DND-41 (cell line): Measurements from ENCODE around the gene PDLIM1.

Experiments used
- ATAC-seq: fragments of 200-7000 bp; cut with Tn5 transposase; 3 replicates; pipeline ENCODE4 v1.9.1; 2021; ENCODE audit warnings: low read depth; ENCODE audit not compliant: insufficient read depth
- DNase-seq: peaks from one replicate; pipeline ENCODE4 v3.0.0-alpha.2; 2020
- H2AFZ ChIP-seq: 2 replicates; pipeline ENCODE4 v1.6.0; 2012; ENCODE audit warnings: low read depth, low read length
- H3K27ac ChIP-seq: 2 replicates; pipeline ENCODE4 v1.5.1; 2012; ENCODE audit warnings: low read length, inconsistent platforms
- H3K27me3 ChIP-seq: fragments of 200-600 bp; sonication (generic); 2 replicates; pipeline ENCODE4 v1.6.0; 2012; ENCODE audit warnings: low read length, mild to moderate bottlenecking, inconsistent platforms; ENCODE audit not compliant: insufficient read depth, poor library complexity
- H3K36me3 ChIP-seq: 2 replicates; pipeline ENCODE4 v1.5.1; 2012; ENCODE audit warnings: low read length, inconsistent platforms; ENCODE audit not compliant: insufficient read depth
- H3K4me1 ChIP-seq: 2 replicates; pipeline ENCODE4 v1.5.1; 2012; ENCODE audit warnings: mild to moderate bottlenecking, low read length; ENCODE audit not compliant: insufficient read depth
- H3K4me2 ChIP-seq: 2 replicates; pipeline ENCODE4 v1.6.0; 2012; ENCODE audit warnings: mild to moderate bottlenecking, moderate library complexity, low read length, inconsistent platforms; ENCODE audit not compliant: insufficient read depth
- H3K4me3 ChIP-seq, 2 experiments: fragments of 200-600 bp in 1 of 2; shearing (Covaris generic) in 1 of 2; 2 replicates each; pipeline ENCODE4 v1.5.1; 2012 to 2016; ENCODE audit warnings: inconsistent platforms in 2 of 2, low read length in 2 of 2, mild to moderate bottlenecking in 2 of 2, low read depth in 1 of 2, moderate library complexity in 1 of 2
- H3K79me2 ChIP-seq: 2 replicates; pipeline ENCODE4 v1.6.0; 2012; ENCODE audit warnings: low read length, inconsistent platforms; ENCODE audit not compliant: insufficient read depth
- H3K9ac ChIP-seq: 2 replicates; pipeline ENCODE4 v1.6.0; 2012; ENCODE audit warnings: low read depth, mild to moderate bottlenecking, inconsistent platforms, low read length, moderate library complexity
- H3K9me3 ChIP-seq: 2 replicates; pipeline ENCODE4 v1.5.1; 2012; ENCODE audit warnings: low read length, moderate library complexity, mild to moderate bottlenecking, inconsistent platforms; ENCODE audit not compliant: insufficient read depth, severe bottlenecking
- H4K20me1 ChIP-seq: 2 replicates; pipeline ENCODE4 v1.6.0; 2012; ENCODE audit warnings: low read length; ENCODE audit not compliant: insufficient read depth
- CTCF ChIP-seq: IDR thresholded peaks from 2 replicates; pipeline ENCODE4 v1.5.1; 2012; ENCODE audit warnings: borderline replicate concordance, low read length, moderate library complexity, mild to moderate bottlenecking; ENCODE audit not compliant: poor library complexity, severe bottlenecking; ENCODE audit errors: extremely low read depth
- EZH2 ChIP-seq: IDR thresholded peaks from 3 replicates; pipeline ENCODE4 v1.6.1; 2012; ENCODE audit warnings: borderline replicate concordance, low read depth, mild to moderate bottlenecking, moderate library complexity, low read length, inconsistent platforms; ENCODE audit not compliant: severe bottlenecking

The PDLIM1 gene

GRCh38 chr10:95253007-95253406, 37.8 kb downstream of the PDLIM1 start:
- DNase-seq (no peak), ATAC-seq (no peak)
- Histone ChIP-seq H2AFZ (no peak overlapping the region), H3K36me3 (no peaks in the 10 kb centered on the region), H3K9ac (no peak overlapping the region), H3K27ac (no peak overlapping the region), H3K27me3 (no peaks in the 10 kb centered on the region), H4K20me1 (no peaks in the 10 kb centered on the region), H3K9me3 (no peaks in the 10 kb centered on the region), H3K4me2 (no peak overlapping the region), H3K4me3 (no peak overlapping the region), H3K79me2 (no peaks in the 10 kb centered on the region), H3K4me1 (no peaks in the 10 kb centered on the region)
- TF ChIP-seq EZH2 (no peak), CTCF (no peak)

GRCh38 chr10:95250856-95251255, 39.9 kb downstream of the PDLIM1 start:
- H3K36me3 ChIP-seq = no peaks in the 10 kb centered on the region
- H3K9ac ChIP-seq = no peak overlapping the region
- ATAC-seq (no peak), DNase-seq (no peak)
- no peak overlapping the region for H3K4me2 ChIP-seq
- H4K20me1 ChIP-seq = no peaks in the 10 kb centered on the region
- no peak overlapping the region for H3K27ac ChIP-seq
- no peaks in the 10 kb centered on the region for H3K9me3 ChIP-seq
- H3K4me3 ChIP-seq = no peak overlapping the region
- H3K79me2 ChIP-seq = no peaks in the 10 kb centered on the region
- no peaks in the 10 kb centered on the region for H3K4me1 ChIP-seq
- no peaks in the 10 kb centered on the region for H3K27me3 ChIP-seq
- no peak overlapping the region for H2AFZ ChIP-seq
- no peak for TF ChIP-seq EZH2
- TF ChIP-seq CTCF = no peak

- no peak overlapping the region for H3K9ac ChIP-seq
- no peaks in the 10 kb centered on the region for H4K20me1 ChIP-seq
- no peaks in the 10 kb centered on the region for H3K4me1 ChIP-seq
- DNase-seq = no peak
- H3K4me2 ChIP-seq = no peak overlapping the region
- no peak overlapping the region for H3K4me3 ChIP-seq
- TF ChIP-seq CTCF = no peak
- no peak for TF ChIP-seq EZH2
- no peak overlapping the region for H3K27ac ChIP-seq
- H3K79me2 ChIP-seq = no peaks in the 10 kb centered on the region
- no peaks in the 10 kb centered on the region for H3K27me3 ChIP-seq
- no peak overlapping the region for H2AFZ ChIP-seq
- H3K9me3 ChIP-seq = no peaks in the 10 kb centered on the region
- H3K36me3 ChIP-seq = no peaks in the 10 kb centered on the region
- ATAC-seq = no peak
These were observed 41.3 kb downstream of the PDLIM1 start for GRCh38 chr10:95249467-95249866.

- ATAC-seq (no peak), DNase-seq (no peak)
- H3K4me1 ChIP-seq = no peaks in the 10 kb centered on the region
- no peak overlapping the region for H2AFZ ChIP-seq
- H4K20me1 ChIP-seq = no peaks in the 10 kb centered on the region
- TF ChIP-seq CTCF (no peak), EZH2 (no peak)
- no peaks in the 10 kb centered on the region for H3K27me3 ChIP-seq
- H3K36me3 ChIP-seq = no peaks in the 10 kb centered on the region
- no peak overlapping the region for H3K27ac ChIP-seq
- H3K79me2 ChIP-seq = no peaks in the 10 kb centered on the region
- no peak overlapping the region for H3K9ac ChIP-seq
- no peak overlapping the region for H3K4me3 ChIP-seq
- no peaks in the 10 kb centered on the region for H3K9me3 ChIP-seq
- no peak overlapping the region for H3K4me2 ChIP-seq
These were observed 41.8 kb downstream of the PDLIM1 start for GRCh38 chr10:95248989-95249388.
